Activated CD8-positive, alpha-beta memory T cell treated with anti-CD3 and anti-CD28 coated beads for 48 hours (primary cell): ENCODE data around the gene TNNC2.
"Not testable (repeated sequence)": the region's sequence is repeated elsewhere in the genome, so short reads cannot be mapped to it uniquely, and the experiment has no call there.

Experiments used
- DNase-seq, 3 experiments: peaks; one replicate each; pipeline ENCODE4 v3.0.0-alpha.2; 2020; ENCODE audit warnings: low read depth in 2 of 3, low spot score in 2 of 3

Gene TNNC2

GRCh38 chr20:45822857-45823256, 4.3 kb downstream of the TNNC2 start:
- no peak for DNase-seq

- DNase-seq, result no peak
These were observed 5.2 kb downstream of the TNNC2 start for GRCh38 chr20:45821947-45822346.

GRCh38 chr20:45819466-45819865, 7.6 kb downstream of the TNNC2 start:
- no peak for DNase-seq

- DNase-seq, result no peak
These were observed 8.9 kb downstream of the TNNC2 start for GRCh38 chr20:45818239-45818638.

GRCh38 chr20:45817376-45818194, 9.5 kb downstream of the TNNC2 start:
- no peak for DNase-seq

GRCh38 chr20:45816951-45817350, 10.2 kb downstream of the TNNC2 start:
- DNase-seq, result no peak

GRCh38 chr20:45814314-45814713, 12.8 kb downstream of the TNNC2 start:
- no peak for DNase-seq

- no peak for DNase-seq
These were observed 13.6 kb downstream of the TNNC2 start for GRCh38 chr20:45813489-45813888.

GRCh38 chr20:45813006-45813340, 14.1 kb downstream of the TNNC2 start:
- DNase-seq, result no peak

GRCh38 chr20:45812157-45813005, 14.7 kb downstream of the TNNC2 start, which contains the start of gene UBE2C:
Gene UBE2C, plus strand, starts transcription at chr20:45812644. Its CDS starts 52 bp downstream, at chr20:45812696.
- DNase-seq, result peak; percentile 81 to 89 (median 88)

GRCh38 chr20:45810191-45810970, 16.7 kb downstream of the TNNC2 start:
- no peak for DNase-seq

GRCh38 chr20:45801851-45802250, 25.3 kb downstream of the TNNC2 start:
- DNase-seq, result no peak

- DNase-seq, result no peak
These were observed 28.0 kb downstream of the TNNC2 start for GRCh38 chr20:45798935-45799642.

GRCh38 chr20:45797955-45798354, 29.2 kb downstream of the TNNC2 start:
- not testable (repeated sequence) for DNase-seq

- DNase-seq, result not testable (repeated sequence)
These were observed 29.6 kb downstream of the TNNC2 start for GRCh38 chr20:45797510-45797909.

- DNase-seq, result no peak
These were observed 30.6 kb downstream of the TNNC2 start for GRCh38 chr20:45796337-45797065.

GRCh38 chr20:45792317-45793118, 34.6 kb downstream of the TNNC2 start:
- no peak for DNase-seq

GRCh38 chr20:45788351-45788750, 38.8 kb downstream of the TNNC2 start:
- no peak for DNase-seq

- DNase-seq, result no peak
These were observed 43.3 kb downstream of the TNNC2 start for GRCh38 chr20:45783656-45784294.
